NCI-H82 treated with DMSO at 0.1 percent for 48 hours (cell line): ENCODE data around the gene CDHR5.

Experiments
- DNase-seq: peaks from one replicate; lab custom pipeline; 2025; ENCODE audit not compliant: unreplicated experiment; lab: John Stamatoyannopoulos, UW

The CDHR5 gene

GRCh38 chr11:623999-624704, 603 bp downstream of the CDHR5 start:
- DNase-seq, result no peak

GRCh38 chr11:623349-623869, 1.3 kb downstream of the CDHR5 start:
- no peak for DNase-seq

GRCh38 chr11:621838-622237, 2.9 kb downstream of the CDHR5 start:
- DNase-seq, result no peak

- no peak for DNase-seq
Observed at GRCh38 chr11:620935-621814, 3.6 kb downstream of the CDHR5 start.

GRCh38 chr11:620201-620600, 4.6 kb downstream of the CDHR5 start:
- no peak for DNase-seq

- no peak for DNase-seq
Observed at GRCh38 chr11:619628-620050, 5.1 kb downstream of the CDHR5 start.

GRCh38 chr11:618856-619627, 5.7 kb downstream of the CDHR5 start:
- no peak for DNase-seq

DNA sequence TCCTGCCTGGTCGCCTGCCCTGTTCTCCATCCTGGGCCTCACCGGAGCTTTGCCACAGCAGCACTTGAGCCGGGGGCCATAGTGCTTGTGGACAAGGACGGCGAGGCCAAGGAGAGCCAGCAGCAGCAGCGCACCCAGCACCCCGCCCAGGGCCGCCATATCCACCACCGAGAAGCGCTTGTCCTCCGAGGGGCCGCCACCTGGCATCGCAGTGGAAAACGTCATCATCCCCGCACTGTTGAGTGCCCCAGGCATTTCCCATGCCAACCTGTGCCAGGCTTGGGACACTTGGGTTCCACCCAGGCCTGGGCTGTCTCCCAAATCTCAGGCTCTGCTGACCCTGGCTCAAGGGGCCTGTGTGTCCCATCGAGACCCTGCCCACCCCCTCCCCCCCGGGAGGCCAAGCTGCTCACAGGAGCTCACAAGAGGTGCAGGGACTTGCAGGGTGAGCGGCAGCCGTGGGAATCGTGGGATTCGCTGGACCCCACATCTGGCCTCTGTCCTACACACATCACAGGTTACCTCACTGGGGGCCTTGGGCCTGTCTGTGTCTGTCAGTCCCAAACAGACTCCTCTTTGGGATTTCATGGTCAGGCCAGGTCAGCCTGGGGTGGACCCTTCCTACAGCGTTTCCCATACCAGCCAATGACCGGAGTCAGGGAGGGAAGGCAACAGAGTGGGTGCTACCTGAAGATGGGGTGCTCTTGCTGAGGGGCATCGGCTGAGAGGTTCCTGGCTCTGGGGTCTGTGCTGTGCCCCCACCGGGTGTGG, 6.7 kb downstream of the CDHR5 start:
- DNase-seq, result no peak

DNA sequence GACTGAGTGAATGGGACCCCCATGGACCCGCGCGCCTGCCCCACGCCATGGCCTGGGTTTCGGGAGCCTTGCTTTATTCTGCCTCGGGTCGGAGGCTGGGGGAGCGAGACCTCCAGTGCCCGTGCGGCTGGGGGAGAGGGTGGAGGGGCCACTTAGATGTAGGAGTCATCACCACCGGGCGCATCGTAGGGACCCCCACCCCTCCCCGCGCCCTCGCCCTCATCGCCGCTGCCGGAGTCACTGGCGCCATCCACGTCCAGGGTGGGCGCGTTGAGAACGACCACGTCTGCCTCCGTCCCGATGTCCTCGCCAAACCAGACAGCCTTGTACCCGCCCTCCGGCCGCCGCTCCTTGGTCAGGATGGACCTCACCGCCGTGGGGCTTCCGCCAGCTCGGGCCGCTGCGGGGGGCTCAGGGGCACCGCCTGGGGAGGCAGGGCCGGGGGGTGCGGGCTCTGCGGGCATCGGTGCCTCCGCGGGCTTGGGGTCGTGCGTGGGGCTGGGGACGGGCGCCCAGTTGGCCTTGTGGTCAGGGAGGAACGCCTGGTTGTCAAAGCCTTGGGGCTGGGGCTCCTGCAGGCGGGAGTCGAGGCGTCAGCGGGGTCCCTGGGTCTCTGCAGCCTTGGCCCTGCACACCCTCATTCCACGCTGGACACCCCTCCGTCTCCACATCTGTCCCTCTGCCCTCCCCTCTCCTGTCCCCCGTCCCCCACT, 7.4 kb downstream of the CDHR5 start:
- DNase-seq, result no peak

DNA sequence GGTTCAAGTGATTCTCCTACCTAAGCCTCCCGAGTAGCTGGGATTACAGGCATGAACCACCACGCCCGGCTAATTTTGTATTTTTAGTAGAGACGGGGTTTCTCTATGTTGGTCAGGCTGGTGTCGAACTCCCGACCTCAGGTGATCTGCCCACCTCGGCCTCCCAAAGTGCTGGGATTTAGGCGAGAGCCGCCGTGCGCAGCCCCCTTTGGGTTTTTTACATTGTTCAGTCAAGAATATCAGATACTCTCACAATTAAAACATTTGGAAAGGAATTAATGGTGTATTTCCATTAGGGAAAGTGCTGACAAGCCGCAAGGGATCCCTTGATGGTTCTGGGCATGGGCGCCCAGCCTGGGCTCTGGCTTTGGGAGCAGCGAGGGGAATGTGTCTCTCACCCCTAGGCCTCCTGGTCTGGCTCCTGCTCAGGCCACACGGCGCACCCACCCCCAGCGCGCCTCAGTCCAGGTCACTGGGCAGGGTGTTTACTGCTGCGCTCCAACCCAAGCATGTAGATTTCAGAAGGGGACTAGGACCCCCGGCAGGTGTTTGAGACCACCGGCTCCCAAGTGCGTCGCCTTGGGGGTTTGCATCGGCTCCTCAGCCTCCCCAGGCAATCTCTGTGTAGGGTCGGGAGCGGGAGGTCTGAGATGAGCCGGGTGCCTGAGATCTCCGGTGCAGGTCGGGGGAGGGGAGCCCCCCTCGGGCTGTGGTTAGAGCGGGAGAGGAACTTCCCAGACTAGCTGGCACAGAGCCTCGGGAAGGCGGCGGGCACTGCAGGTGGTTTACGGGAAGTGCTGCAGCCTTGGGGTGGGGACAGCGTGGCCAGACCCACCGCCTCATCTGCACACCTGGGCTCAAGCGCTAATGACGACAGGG, 8.2 kb downstream of the CDHR5 start:
- no peak for DNase-seq

DNA sequence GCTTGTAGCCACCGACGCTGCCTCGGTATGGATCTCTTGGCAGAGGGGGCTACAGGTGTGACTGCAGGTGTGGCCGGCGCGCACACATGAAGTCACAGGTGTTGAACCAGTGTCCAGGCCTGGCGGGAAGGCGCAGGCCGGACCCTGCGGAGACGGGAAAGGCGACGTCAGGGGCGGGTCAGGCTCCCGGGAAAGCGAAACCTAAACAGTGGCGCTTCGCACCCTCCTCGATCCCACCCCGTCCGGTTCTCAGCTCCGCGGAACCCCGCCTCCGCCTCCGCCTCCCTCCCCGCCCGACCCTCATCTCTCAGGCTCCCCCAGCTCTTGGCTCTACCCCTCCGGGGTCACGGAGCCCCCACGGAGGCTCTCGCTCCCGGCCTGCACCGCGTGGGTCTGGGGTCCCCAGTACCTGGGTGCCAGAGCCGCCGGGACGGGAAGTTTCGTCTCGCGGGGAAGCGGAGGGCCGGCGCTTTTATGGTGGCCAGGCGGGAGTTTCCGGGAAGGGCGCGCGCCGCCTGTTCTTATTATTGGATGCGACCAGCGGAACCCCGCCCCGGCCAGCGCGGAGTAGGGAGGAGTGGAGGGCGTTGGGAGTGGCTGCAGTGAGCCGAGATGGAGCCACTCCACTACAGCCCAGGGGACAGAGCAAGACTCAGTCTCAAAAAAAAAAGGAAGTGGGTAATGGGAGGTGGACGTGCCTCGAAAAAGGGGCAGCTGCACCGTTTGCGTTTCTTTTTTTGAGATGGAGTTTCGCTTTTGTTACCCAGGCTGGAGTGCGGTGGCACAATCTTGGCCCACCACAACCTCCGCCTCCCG, 9.0 kb downstream of the CDHR5 start, which contains the start of gene IRF7:
Gene IRF7, minus strand, starts transcription at position 447 of the 816 bp plus-strand sequence. CDS start 586 bp downstream, outside the sequence.
- DNase-seq, result peak; percentile 5

GRCh38 chr11:614623-615503, 9.9 kb downstream of the CDHR5 start:
- no peak for DNase-seq

- no peak for DNase-seq
Observed at GRCh38 chr11:614021-614622, 10.6 kb downstream of the CDHR5 start.

DNA sequence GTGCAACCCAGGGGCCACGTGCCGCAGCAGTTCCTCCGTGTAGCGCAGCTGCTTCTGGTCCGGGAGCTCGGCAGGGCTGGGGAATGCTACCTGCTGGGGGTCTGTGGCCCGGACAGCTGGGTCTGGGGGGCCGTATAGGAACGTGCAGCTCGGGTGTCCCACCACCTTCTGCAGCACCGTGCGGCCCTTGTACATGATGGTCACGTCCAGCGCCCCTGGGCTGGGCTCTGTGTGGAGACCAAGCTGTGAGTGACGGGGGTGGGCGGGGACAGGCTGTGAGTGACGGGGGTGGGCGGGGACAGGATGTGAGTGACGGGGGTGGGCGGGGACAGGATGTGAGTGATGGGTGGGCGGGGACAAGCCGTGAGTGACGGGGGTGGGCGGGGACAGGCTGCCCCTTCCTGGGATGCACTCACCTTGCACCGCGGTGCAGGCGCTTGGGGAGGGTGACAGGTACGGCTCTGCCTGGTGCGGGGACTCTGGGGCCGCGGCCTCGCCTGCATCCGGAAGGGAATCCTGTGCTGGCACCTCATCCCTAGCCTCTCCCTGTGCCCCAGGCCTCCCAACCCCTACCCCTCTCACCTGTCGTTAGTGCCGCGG, 11.3 kb downstream of the CDHR5 start:
- peak; percentile 1 for DNase-seq

DNA sequence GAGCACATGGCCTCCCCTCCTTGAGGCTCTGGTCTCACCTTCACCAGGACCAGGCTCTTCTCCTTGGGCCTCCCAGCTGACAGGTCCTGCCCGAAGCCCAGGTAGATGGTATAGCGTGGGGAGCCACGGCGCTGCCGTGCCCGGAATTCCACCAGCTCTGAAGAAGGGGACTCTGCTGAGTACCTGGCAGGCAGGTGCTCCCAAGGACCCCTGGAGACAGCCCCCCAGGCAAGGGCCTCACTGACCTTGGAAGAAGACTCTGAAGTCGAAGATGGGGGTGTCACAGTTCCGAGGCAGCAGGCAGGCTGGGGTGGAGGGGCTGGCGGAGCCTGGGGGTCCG, 11.8 kb downstream of the CDHR5 start:
- DNase-seq, result no peak

- DNase-seq, result no peak
Observed at GRCh38 chr11:612201-612960, 12.4 kb downstream of the CDHR5 start.
